ENCODE data around the gene FSTL5. TPM values are rescaled to one million over a fixed set of nuclear protein-coding genes. Genes with fewer than 3 reads are reported as not detected.

The FSTL5 gene
- total RNA-seq, 2 experiments from 2014 or later = not detected

- Mint-ChIP-seq H3K4me3 (no peak overlapping the region), H3K36me3 (ENCODE audit: low read depth) (no peaks in the 10 kb centered on the region), H3K9me3 (peaks cover 16% of the 10 kb centered on the region), H3K4me1 (ENCODE audit: low read depth) (no peaks in the 10 kb centered on the region), H3K27ac (no peak overlapping the region), H3K27me3 (no peaks in the 10 kb centered on the region)
- POLR2A ChIA-PET = no interaction called here
- no peak for ATAC-seq
- DNase-seq = no peak
- no peak for TF ChIP-seq CTCF (IDR thresholded peaks at IDR 0.05)
- intact Hi-C loops (cut with micrococcal nuclease) = no loop called here
- CTCF ChIA-PET = no interaction called here
Measured at GRCh38 chr4:161992317-161992716, 171.5 kb downstream of the FSTL5 start.

GRCh38 chr4:161991811-161992210 is 172.0 kb downstream of the FSTL5 start:
- intact Hi-C loops (cut with micrococcal nuclease) = no loop called here
- CTCF ChIA-PET = no interaction called here
- DNase-seq (no peak), ATAC-seq (no peak)
- Mint-ChIP-seq H3K9me3 (peaks cover 16% of the 10 kb centered on the region), H3K27me3 (no peaks in the 10 kb centered on the region), H3K36me3 (ENCODE audit: low read depth) (no peaks in the 10 kb centered on the region), H3K27ac (no peak overlapping the region), H3K4me3 (no peak overlapping the region), H3K4me1 (ENCODE audit: low read depth) (no peaks in the 10 kb centered on the region)
- no peak for TF ChIP-seq CTCF (IDR thresholded peaks at IDR 0.05)
- POLR2A ChIA-PET = no interaction called here

- no peak overlapping the region for H3K4me3 Mint-ChIP-seq
- H3K4me1 Mint-ChIP-seq (ENCODE audit: low read depth) = no peaks in the 10 kb centered on the region
- no peaks in the 10 kb centered on the region for H3K27me3 Mint-ChIP-seq
- intact Hi-C loops (cut with micrococcal nuclease) = no loop called here
- H3K36me3 Mint-ChIP-seq (ENCODE audit: low read depth) = no peaks in the 10 kb centered on the region
- CTCF ChIA-PET = no interaction called here
- H3K9me3 Mint-ChIP-seq = peaks cover 13% of the 10 kb centered on the region
- TF ChIP-seq CTCF (IDR thresholded peaks at IDR 0.05) = no peak
- no peak overlapping the region for H3K27ac Mint-ChIP-seq
- DNase-seq (no peak), ATAC-seq (no peak)
- POLR2A ChIA-PET = no interaction called here
Measured at GRCh38 chr4:161990721-161991120, 173.1 kb downstream of the FSTL5 start.

- no peak for DNase-seq
- ChIA-PET POLR2A (no interaction called here), CTCF (no interaction called here)
- peaks cover 6% of the 10 kb centered on the region for H3K9me3 Mint-ChIP-seq
- H3K36me3 Mint-ChIP-seq (ENCODE audit: low read depth) = no peaks in the 10 kb centered on the region
- TF ChIP-seq CTCF (IDR thresholded peaks at IDR 0.05) = no peak
- no peak overlapping the region for H3K4me3 Mint-ChIP-seq
- H3K27ac Mint-ChIP-seq = no peak overlapping the region
- intact Hi-C loops (cut with micrococcal nuclease) = no loop called here
- ATAC-seq = no peak
- no peaks in the 10 kb centered on the region for H3K4me1 Mint-ChIP-seq (ENCODE audit: low read depth)
- no peaks in the 10 kb centered on the region for H3K27me3 Mint-ChIP-seq
Measured at GRCh38 chr4:161988946-161989345, 174.9 kb downstream of the FSTL5 start.

GRCh38 chr4:161987611-161988010 is 176.2 kb downstream of the FSTL5 start:
- POLR2A ChIA-PET = no interaction called here
- no peak for ATAC-seq
- intact Hi-C loops (cut with micrococcal nuclease) = no loop called here
- CTCF ChIA-PET = no interaction called here
- Mint-ChIP-seq H3K27ac (no peak overlapping the region), H3K4me3 (no peak overlapping the region), H3K4me1 (ENCODE audit: low read depth) (no peaks in the 10 kb centered on the region), H3K9me3 (peaks cover 3% of the 10 kb centered on the region), H3K27me3 (no peaks in the 10 kb centered on the region), H3K36me3 (ENCODE audit: low read depth) (no peaks in the 10 kb centered on the region)
- TF ChIP-seq CTCF (IDR thresholded peaks at IDR 0.05) = no peak
- DNase-seq = no peak

Data from activated CD8-positive, alpha-beta T cell treated with anti-CD3 and anti-CD28 coated beads for 36 hours (primary cell).